Mesenteric fat pad (tissue), 1 donor: ENCODE data around the gene TSPAN14. TPM values are rescaled to one million over a fixed set of nuclear protein-coding genes. Genes with fewer than 3 reads are reported as not detected.

Source experiments
- DNase-seq: peaks from one replicate; pipeline ENCODE4 v3.0.0-alpha.2; 2020; ENCODE audit warnings: low spot score
- total RNA-seq: library from RNA; stranded (reverse); fragmentation: NEBNext Ultra II Directional; extraction: Animal tissue kit (Norgen Biotek cat#: 25700); gene quantifications from one replicate; pipeline ENCODE4 v1.2.1, GENCODE V29; 2021
- donor health status: DM: yes; HTN: yes; CAD: no.

TSPAN14 gene
- total RNA-seq, 1 donor from 2014 or later, result 177 TPM

- no peak for DNase-seq
These were observed 126.7 kb downstream of the TSPAN14 start for GRCh38 chr10:80580638-80581468.

GRCh38 chr10:80581469-80581835, 127.3 kb downstream of the TSPAN14 start:
- DNase-seq, result no peak

GRCh38 chr10:80582286-80582960, 128.3 kb downstream of the TSPAN14 start:
- no peak for DNase-seq

Other genes starting within 250 kb of the TSPAN14 start
- gene ANXA11, start 248.8 kb upstream of the TSPAN14 start, total RNA-seq, result 456 TPM
- 0.13 TPM for gene MAT1A, start 164.7 kb upstream of the TSPAN14 start, total RNA-seq
- not detected for gene DYDC1, start 97.6 kb upstream of the TSPAN14 start, total RNA-seq
- gene DYDC2, start 97.5 kb upstream of the TSPAN14 start, total RNA-seq, result not detected
- gene PRXL2A, start 45.8 kb upstream of the TSPAN14 start, total RNA-seq, result 500 TPM
- 0.35 TPM for gene SH2D4B, start 83.6 kb downstream of the TSPAN14 start, total RNA-seq